NCI-H82 treated with DMSO at 0.1 percent for 48 hours (cell line): ENCODE measurements around the gene MBD5.

ENCODE experiments used
- DNase-seq: peaks from one replicate; lab custom pipeline; 2025; ENCODE audit not compliant: unreplicated experiment; lab: John Stamatoyannopoulos, UW

Gene MBD5

GRCh38 chr2:148299616-148300015, 278.7 kb downstream of the MBD5 start:
- DNase-seq, result no peak

- DNase-seq, result no peak
Measured at GRCh38 chr2:148300544-148300943, 279.7 kb downstream of the MBD5 start.

GRCh38 chr2:148301362-148301761, 280.5 kb downstream of the MBD5 start:
- no peak for DNase-seq

GRCh38 chr2:148302526-148302925, 281.6 kb downstream of the MBD5 start:
- no peak for DNase-seq

GRCh38 chr2:148303161-148303560, 282.3 kb downstream of the MBD5 start:
- no peak for DNase-seq

- no peak for DNase-seq
Measured at GRCh38 chr2:148305476-148305875, 284.6 kb downstream of the MBD5 start.

- no peak for DNase-seq
Measured at GRCh38 chr2:148306027-148306426, 285.1 kb downstream of the MBD5 start.

GRCh38 chr2:148317598-148317997, 296.7 kb downstream of the MBD5 start:
- DNase-seq, result no peak

- no peak for DNase-seq
Measured at GRCh38 chr2:148338541-148338940, 317.6 kb downstream of the MBD5 start.

GRCh38 chr2:148342086-148342485, 321.2 kb downstream of the MBD5 start:
- DNase-seq, result no peak

- DNase-seq, result no peak
Measured at GRCh38 chr2:148350199-148350598, 329.3 kb downstream of the MBD5 start.

- DNase-seq, result no peak
Measured at GRCh38 chr2:148351437-148352143, 330.7 kb downstream of the MBD5 start.

GRCh38 chr2:148358375-148358774, 337.5 kb downstream of the MBD5 start:
- DNase-seq, result no peak

- no peak for DNase-seq
Measured at GRCh38 chr2:148360662-148361061, 339.8 kb downstream of the MBD5 start.

GRCh38 chr2:148362144-148362796, 341.4 kb downstream of the MBD5 start:
- DNase-seq, result no peak

GRCh38 chr2:148375214-148375613, 354.3 kb downstream of the MBD5 start:
- DNase-seq, result no peak

GRCh38 chr2:148391324-148391723, 370.4 kb downstream of the MBD5 start:
- DNase-seq, result no peak

- DNase-seq, result no peak
Measured at GRCh38 chr2:148402786-148403185, 381.9 kb downstream of the MBD5 start.

- DNase-seq, result no peak
Measured at GRCh38 chr2:148410899-148411298, 390.0 kb downstream of the MBD5 start.

GRCh38 chr2:148416248-148416647, 395.4 kb downstream of the MBD5 start:
- DNase-seq, result no peak

GRCh38 chr2:148430101-148430500, 409.2 kb downstream of the MBD5 start:
- no peak for DNase-seq

GRCh38 chr2:148447877-148448276, 427.0 kb downstream of the MBD5 start:
- DNase-seq, result no peak

GRCh38 chr2:148450531-148450930, 429.6 kb downstream of the MBD5 start:
- DNase-seq, result no peak
